ENCODE results near the gene ST6GALNAC1.
A peak's percentile ranks its signal among the peaks of the same experiment; 100 is the strongest.

The ST6GALNAC1 gene

DNA sequence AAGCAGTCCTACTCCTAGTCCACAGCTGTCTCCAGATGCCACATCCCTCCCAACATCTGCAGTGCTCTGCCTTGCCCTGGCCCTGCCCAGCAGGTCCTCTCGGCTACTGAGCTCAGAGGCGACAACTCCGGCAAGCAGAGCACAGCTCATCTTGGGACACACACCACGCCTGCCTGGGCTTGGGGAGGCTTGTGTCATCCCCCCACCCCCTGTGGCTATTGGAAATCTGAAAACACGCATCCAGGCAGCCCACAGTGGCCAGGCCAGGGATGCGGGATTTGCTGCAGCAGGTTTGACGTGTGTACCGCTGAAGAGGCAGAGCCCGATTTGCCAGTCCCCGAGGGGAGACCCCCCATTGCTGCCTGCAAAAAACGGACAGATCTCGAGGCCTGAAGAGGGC lies 41.8 kb upstream of the ST6GALNAC1 start:
- Histone ChIP-seq H3K4me1 (ENCODE audit: control insufficient read depth in 5 of 5, insufficient read depth in 5 of 5, low read length in 5 of 5) (peaks cover 14 to 62% (median 54%) of the 10 kb centered on the region in 5 donors), H3K27ac (ENCODE audit: low read depth, low read length) (no peak overlapping the region), H3K4me3 (ENCODE audit: low read depth in 1 of 5, low read length in 5 of 5) (no peak overlapping the region), H3K27me3 (ENCODE audit: control insufficient read depth in 5 of 5, insufficient read depth in 4 of 5, low read length in 5 of 5) (no peaks in the 10 kb centered on the region), H3K9me3 (ENCODE audit: control insufficient read depth in 5 of 5, low read length in 5 of 5) (no peaks in the 10 kb centered on the region), H3K36me3 (ENCODE audit: control insufficient read depth in 5 of 5, insufficient read depth in 5 of 5, low read length in 5 of 5) (peaks cover 0 to 32% (median 19%) of the 10 kb centered on the region in 5 donors), H3K9ac (ENCODE audit: low read length in 5 of 5) (no peak overlapping the region)

DNA sequence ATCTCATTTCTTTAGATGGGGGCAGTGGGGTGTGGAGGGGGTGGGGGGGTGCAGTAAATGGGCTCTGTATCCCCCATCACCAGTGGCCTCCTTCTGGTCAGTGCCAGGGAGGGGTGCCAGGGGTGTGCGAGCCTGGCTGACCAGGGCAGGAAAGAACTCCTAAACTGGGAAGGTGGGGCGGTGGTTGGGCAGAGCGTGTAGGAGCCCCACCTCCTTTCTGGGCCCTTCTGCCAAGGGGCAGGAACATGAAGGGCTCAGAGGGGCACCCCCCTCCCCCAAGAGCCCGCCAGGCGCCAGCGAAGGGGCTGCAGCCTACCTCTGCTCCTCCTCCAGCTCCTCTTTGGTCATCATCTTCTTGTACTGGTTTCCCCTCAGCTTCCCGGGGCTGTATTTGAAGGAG lies 41.2 kb upstream of the ST6GALNAC1 start:
- no peak overlapping the region for H3K27ac ChIP-seq (ENCODE audit: low read depth, low read length)

DNA sequence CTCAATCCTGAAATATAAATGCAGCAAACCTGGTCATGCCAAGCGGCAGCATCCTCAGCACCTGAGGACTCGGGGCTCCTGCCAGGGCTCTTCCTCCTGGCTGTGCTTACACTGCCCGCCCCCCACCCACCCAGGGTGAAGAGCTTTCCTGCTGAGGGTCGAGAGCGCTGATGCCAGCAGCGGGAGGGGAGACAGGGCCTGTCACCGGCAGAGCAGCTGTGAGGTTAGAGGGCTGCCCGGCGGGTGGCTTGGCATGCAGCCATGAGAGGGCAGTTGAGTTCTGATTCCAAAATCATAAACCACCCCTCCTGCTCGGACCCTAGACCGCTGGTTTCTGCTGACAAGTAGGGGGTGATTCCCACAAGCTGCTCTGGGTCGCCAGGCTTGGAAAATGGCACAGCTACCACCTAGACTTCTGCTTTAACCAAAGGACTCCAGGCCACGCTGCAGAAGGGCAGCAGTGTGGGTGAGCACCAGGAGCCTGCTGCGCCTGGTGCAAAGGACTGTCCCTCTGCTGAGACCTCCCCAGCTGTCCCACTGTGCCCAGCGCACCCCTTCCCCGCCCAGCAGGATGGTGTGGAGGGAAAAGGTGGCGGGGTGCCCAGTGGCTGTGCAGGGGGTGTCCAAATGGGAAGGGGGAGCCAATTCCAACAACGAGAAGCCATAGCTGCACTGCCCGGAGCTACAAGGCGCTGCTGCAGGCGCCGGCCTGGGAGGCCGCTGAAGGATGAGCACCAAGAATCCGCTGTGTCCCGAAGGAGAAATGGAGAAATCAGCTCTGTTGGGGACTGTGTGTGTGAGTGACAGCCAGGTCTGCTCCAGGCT lies 40.6 kb upstream of the ST6GALNAC1 start:
- H3K9me3 ChIP-seq (ENCODE audit: control insufficient read depth in 5 of 5, low read length in 5 of 5), result no peaks in the 10 kb centered on the region
- H3K36me3 ChIP-seq (ENCODE audit: control insufficient read depth in 5 of 5, insufficient read depth in 5 of 5, low read length in 5 of 5), result peaks cover 0 to 34% (median 20%) of the 10 kb centered on the region in 5 donors
- H3K4me1 ChIP-seq (ENCODE audit: control insufficient read depth in 5 of 5, insufficient read depth in 5 of 5, low read length in 5 of 5), result peaks cover 14 to 54% (median 46%) of the 10 kb centered on the region in 5 donors
- no peaks in the 10 kb centered on the region for H3K27me3 ChIP-seq (ENCODE audit: control insufficient read depth in 5 of 5, insufficient read depth in 4 of 5, low read length in 5 of 5)
- H3K4me3 ChIP-seq (ENCODE audit: low read depth in 1 of 5, low read length in 5 of 5), result no peak overlapping the region
- H3K9ac ChIP-seq (ENCODE audit: low read length in 5 of 5), result no peak overlapping the region
- H3K27ac ChIP-seq (ENCODE audit: low read depth, low read length), result no peak overlapping the region

More for the DNA sequence above, 41.2 kb upstream of the ST6GALNAC1 start:
- Histone ChIP-seq H3K9ac (ENCODE audit: low read length in 5 of 5) (no peak overlapping the region), H3K4me3 (ENCODE audit: low read depth in 1 of 5, low read length in 5 of 5) (no peak overlapping the region), H3K4me1 (ENCODE audit: control insufficient read depth in 5 of 5, insufficient read depth in 5 of 5, low read length in 5 of 5) (peaks cover 14 to 59% (median 50%) of the 10 kb centered on the region in 5 donors), H3K9me3 (ENCODE audit: control insufficient read depth in 5 of 5, low read length in 5 of 5) (no peaks in the 10 kb centered on the region), H3K36me3 (ENCODE audit: control insufficient read depth in 5 of 5, insufficient read depth in 5 of 5, low read length in 5 of 5) (peaks cover 0 to 34% (median 19%) of the 10 kb centered on the region in 5 donors), H3K27me3 (ENCODE audit: control insufficient read depth in 5 of 5, insufficient read depth in 4 of 5, low read length in 5 of 5) (no peaks in the 10 kb centered on the region)

DNA sequence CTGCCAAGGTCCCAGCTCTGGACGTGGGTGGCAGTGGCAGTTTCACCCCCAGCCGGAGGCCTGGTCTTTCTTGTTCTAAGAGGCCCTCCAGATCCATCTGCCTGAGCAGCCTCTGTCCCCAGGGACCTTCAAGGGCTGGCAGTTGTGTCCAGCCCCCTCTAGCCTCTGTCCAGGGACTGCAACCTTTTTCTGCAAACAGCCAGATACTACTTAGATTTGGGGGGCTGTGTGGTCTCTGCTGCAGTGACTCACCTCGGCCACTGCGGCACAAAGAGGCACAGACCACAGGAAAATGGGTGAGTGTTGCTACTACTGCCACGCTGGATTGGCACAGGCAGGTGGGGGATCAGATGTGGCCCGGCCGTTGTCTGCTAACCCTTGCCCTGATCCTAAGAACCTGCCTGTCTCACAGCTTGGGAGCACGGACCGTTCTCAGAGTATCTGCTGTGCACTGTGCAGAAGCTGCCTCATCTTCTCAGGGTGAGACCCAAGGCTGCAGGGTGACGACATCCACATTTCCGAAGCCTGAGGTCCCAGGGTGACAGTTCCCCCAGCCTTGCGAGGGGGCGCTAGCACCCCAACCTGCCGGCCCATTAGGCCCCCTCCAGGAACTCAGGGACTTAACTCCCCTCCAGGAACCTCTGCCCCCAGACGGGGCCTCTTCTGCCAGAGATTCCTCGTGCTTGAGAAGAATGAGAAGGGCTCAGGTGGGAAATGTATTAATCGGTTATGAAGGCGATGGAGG lies 39.6 kb upstream of the ST6GALNAC1 start:
- Histone ChIP-seq H3K27me3 (ENCODE audit: control insufficient read depth in 5 of 5, insufficient read depth in 4 of 5, low read length in 5 of 5) (no peaks in the 10 kb centered on the region), H3K36me3 (ENCODE audit: control insufficient read depth in 5 of 5, insufficient read depth in 5 of 5, low read length in 5 of 5) (peaks cover 0 to 41% (median 26%) of the 10 kb centered on the region in 5 donors), H3K9ac (ENCODE audit: low read length in 5 of 5) (no peak overlapping the region), H3K4me3 (ENCODE audit: low read depth in 1 of 5, low read length in 5 of 5) (no peak overlapping the region), H3K27ac (ENCODE audit: low read depth, low read length) (no peak overlapping the region), H3K4me1 (ENCODE audit: control insufficient read depth in 5 of 5, insufficient read depth in 5 of 5, low read length in 5 of 5) (peaks cover 9 to 45% (median 37%) of the 10 kb centered on the region in 5 donors), H3K9me3 (ENCODE audit: control insufficient read depth in 5 of 5, low read length in 5 of 5) (no peaks in the 10 kb centered on the region)

DNA sequence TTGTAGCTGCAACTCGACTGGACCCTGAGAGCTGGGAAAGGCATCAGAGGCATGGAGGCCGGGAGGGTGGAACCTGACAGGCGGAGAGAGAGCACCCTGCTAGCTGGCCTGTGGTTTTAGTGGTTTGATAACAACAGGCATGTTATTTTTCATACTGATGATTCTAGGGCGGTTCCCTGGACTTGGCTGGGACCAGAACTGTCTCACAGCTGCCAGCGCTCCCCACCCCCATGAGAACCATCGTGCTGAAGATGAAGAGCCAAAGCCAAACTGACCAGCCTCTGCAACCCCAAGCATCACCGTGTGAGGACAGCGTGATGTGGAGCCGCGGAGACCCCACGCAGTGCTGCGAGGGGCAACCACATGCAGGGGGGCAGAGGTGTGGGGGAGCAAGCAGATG lies 38.7 kb upstream of the ST6GALNAC1 start:
- no peaks in the 10 kb centered on the region for H3K27me3 ChIP-seq (ENCODE audit: control insufficient read depth in 5 of 5, insufficient read depth in 4 of 5, low read length in 5 of 5)
- no peak overlapping the region for H3K4me3 ChIP-seq (ENCODE audit: low read depth in 1 of 5, low read length in 5 of 5)
- H3K9ac ChIP-seq (ENCODE audit: low read length in 5 of 5), result peak overlapping the region in 1 of 5 donors; percentile 14
- H3K27ac ChIP-seq (ENCODE audit: low read depth, low read length), result peak overlapping the region; percentile 30
- peaks cover 6 to 36% (median 28%) of the 10 kb centered on the region in 5 donors for H3K4me1 ChIP-seq (ENCODE audit: control insufficient read depth in 5 of 5, insufficient read depth in 5 of 5, low read length in 5 of 5)
- peaks cover 0 to 50% (median 33%) of the 10 kb centered on the region in 5 donors for H3K36me3 ChIP-seq (ENCODE audit: control insufficient read depth in 5 of 5, insufficient read depth in 5 of 5, low read length in 5 of 5)
- no peaks in the 10 kb centered on the region for H3K9me3 ChIP-seq (ENCODE audit: control insufficient read depth in 5 of 5, low read length in 5 of 5)

DNA sequence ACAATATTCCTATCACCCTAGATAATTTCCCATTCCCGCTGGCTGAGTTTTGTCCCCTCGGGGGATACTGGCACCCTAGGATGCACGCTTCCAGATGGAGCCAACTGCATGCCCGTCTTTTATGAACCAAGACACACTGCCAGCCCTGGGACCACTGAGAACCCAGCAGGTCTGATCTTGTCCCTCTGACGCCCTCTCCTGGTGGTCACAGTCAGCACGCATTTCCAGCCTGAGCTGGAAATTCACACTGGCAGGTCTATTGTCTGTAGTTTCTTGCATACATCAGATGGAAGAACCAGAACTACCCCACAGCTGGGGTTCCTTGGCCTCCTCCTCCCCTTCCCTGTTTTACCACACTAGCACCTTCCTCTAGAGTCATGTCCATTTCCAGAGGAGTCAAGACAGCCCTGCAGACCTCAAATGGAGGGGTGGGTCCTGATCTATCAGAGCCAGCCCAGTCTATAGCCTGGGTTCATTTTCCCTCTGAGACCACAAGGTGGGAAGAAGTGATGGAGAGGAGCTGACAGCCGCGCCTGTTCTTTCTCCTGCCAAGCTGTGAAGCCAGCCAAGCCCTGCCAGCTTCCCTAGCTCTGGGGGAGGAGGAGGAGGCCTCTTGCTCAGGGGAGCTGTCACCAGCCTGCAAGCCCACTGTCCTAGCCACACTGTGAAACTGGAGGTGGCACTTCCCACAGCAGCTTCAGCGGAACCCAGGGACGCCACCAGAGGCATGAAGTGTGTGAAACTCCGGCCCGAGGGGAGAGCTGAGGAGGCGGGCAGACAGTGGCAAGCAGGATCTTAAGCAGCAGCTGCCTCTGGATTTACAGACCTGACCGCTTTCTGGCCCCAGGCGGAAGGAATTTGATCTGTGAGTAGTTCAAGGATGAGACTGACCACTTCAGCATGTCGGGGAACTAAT lies 37.9 kb upstream of the ST6GALNAC1 start:
- Histone ChIP-seq H3K9ac (ENCODE audit: low read length in 5 of 5) (peak overlapping the region in 1 of 5 donors; percentile 14), H3K27ac (ENCODE audit: low read depth, low read length) (peak overlapping the region; percentile 30), H3K4me1 (ENCODE audit: control insufficient read depth in 5 of 5, insufficient read depth in 5 of 5, low read length in 5 of 5) (peaks cover 3 to 28% (median 20%) of the 10 kb centered on the region in 5 donors), H3K4me3 (ENCODE audit: low read depth in 1 of 5, low read length in 5 of 5) (no peak overlapping the region), H3K9me3 (ENCODE audit: control insufficient read depth in 5 of 5, low read length in 5 of 5) (no peaks in the 10 kb centered on the region), H3K27me3 (ENCODE audit: control insufficient read depth in 5 of 5, insufficient read depth in 4 of 5, low read length in 5 of 5) (no peaks in the 10 kb centered on the region), H3K36me3 (ENCODE audit: control insufficient read depth in 5 of 5, insufficient read depth in 5 of 5, low read length in 5 of 5) (peaks cover 0 to 58% (median 40%) of the 10 kb centered on the region in 5 donors)

DNA sequence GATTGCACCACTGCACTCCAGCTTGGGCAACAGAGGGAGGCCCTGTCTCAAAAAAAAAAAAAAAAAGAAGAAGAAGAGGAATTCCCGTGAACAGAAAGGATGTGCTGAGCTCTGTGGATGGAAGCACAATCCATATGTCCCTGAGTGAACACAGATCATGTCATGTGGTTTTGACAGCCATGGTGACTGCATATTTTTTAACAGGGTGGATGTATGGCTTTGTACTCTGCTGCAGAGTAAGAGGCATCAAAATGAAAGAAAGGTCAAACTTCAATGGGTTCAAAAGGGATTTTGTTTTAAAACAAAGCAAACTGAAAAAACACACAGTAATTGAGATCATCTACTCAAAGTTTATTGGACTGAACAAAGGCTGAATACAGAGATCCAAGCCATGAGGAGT lies 35.7 kb upstream of the ST6GALNAC1 start:
- Histone ChIP-seq H3K36me3 (ENCODE audit: control insufficient read depth in 5 of 5, insufficient read depth in 5 of 5, low read length in 5 of 5) (peaks cover 0 to 54% (median 35%) of the 10 kb centered on the region in 5 donors), H3K27ac (ENCODE audit: low read depth, low read length) (no peak overlapping the region), H3K4me1 (ENCODE audit: control insufficient read depth in 5 of 5, insufficient read depth in 5 of 5, low read length in 5 of 5) (peaks cover 3 to 23% (median 18%) of the 10 kb centered on the region in 5 donors), H3K9ac (ENCODE audit: low read length in 5 of 5) (no peak overlapping the region), H3K4me3 (ENCODE audit: low read depth in 1 of 5, low read length in 5 of 5) (no peak overlapping the region), H3K9me3 (ENCODE audit: control insufficient read depth in 5 of 5, low read length in 5 of 5) (no peaks in the 10 kb centered on the region), H3K27me3 (ENCODE audit: control insufficient read depth in 5 of 5, insufficient read depth in 4 of 5, low read length in 5 of 5) (no peaks in the 10 kb centered on the region)

DNA sequence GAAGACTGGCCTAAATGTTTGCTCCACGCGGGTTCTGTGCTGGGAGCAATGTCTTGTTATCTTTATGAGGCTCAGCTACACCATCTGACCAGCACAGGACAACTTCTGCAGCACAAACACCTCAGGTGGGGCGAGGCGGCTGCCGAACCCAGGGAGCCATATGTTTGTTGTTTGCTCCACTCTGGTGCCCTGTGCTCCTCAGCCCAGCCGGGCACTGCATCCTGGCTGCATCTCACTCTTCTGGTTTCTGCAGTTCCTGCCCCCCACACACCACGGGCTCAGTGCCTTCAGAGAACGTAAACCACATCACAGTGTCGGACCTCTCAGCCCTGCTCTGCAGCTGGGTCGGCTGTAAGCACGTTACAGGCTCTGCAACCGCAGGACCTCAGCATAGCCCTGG lies 34.8 kb upstream of the ST6GALNAC1 start:
- Histone ChIP-seq H3K27ac (ENCODE audit: low read depth, low read length) (no peak overlapping the region), H3K4me1 (ENCODE audit: control insufficient read depth in 5 of 5, insufficient read depth in 5 of 5, low read length in 5 of 5) (peaks cover 3 to 23% (median 18%) of the 10 kb centered on the region in 5 donors), H3K36me3 (ENCODE audit: control insufficient read depth in 5 of 5, insufficient read depth in 5 of 5, low read length in 5 of 5) (peaks cover 0 to 45% (median 32%) of the 10 kb centered on the region in 5 donors), H3K9ac (ENCODE audit: low read length in 5 of 5) (no peak overlapping the region), H3K9me3 (ENCODE audit: control insufficient read depth in 5 of 5, low read length in 5 of 5) (no peaks in the 10 kb centered on the region), H3K4me3 (ENCODE audit: low read depth in 1 of 5, low read length in 5 of 5) (no peak overlapping the region), H3K27me3 (ENCODE audit: control insufficient read depth in 5 of 5, insufficient read depth in 4 of 5, low read length in 5 of 5) (no peaks in the 10 kb centered on the region)

DNA sequence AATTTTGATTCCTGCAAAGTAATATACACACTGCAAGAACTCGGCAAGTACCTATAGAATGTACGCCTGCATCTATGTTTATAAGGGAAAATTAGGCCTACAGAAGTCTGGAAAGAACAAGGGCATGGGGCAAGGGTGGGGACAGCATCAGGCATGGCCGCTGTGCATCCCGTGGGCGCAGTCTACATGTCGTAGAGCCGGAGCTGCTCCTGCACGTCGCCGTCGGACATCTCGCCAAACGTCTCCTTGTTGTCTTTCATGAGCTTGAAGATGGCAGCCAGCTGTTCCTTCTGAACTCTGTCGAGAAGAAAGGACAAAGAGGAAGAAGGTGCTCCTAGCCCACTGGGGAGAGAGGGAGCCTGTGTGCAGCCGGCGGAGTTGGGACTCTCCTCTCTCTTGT lies 33.8 kb upstream of the ST6GALNAC1 start:
- H3K27ac ChIP-seq (ENCODE audit: low read depth, low read length), result no peak overlapping the region
- no peak overlapping the region for H3K4me3 ChIP-seq (ENCODE audit: low read depth in 1 of 5, low read length in 5 of 5)
- no peak overlapping the region for H3K9ac ChIP-seq (ENCODE audit: low read length in 5 of 5)
- no peaks in the 10 kb centered on the region for H3K9me3 ChIP-seq (ENCODE audit: control insufficient read depth in 5 of 5, low read length in 5 of 5)
- no peaks in the 10 kb centered on the region for H3K27me3 ChIP-seq (ENCODE audit: control insufficient read depth in 5 of 5, insufficient read depth in 4 of 5, low read length in 5 of 5)
- H3K4me1 ChIP-seq (ENCODE audit: control insufficient read depth in 5 of 5, insufficient read depth in 5 of 5, low read length in 5 of 5), result peaks cover 3 to 18% (median 13%) of the 10 kb centered on the region in 5 donors
- H3K36me3 ChIP-seq (ENCODE audit: control insufficient read depth in 5 of 5, insufficient read depth in 5 of 5, low read length in 5 of 5), result peaks cover 0 to 37% (median 23%) of the 10 kb centered on the region in 5 donors

All from subcutaneous abdominal adipose tissue (tissue), 5 donors.